ENCODE measurements around the gene BTN3A1. TPM values are rescaled to one million over a fixed set of nuclear protein-coding genes. Genes with fewer than 3 reads are reported as not detected.

The BTN3A1 gene
- total and polyA plus RNA-seq, 2 experiments from 2014 or later, result 12.9 to 18.4 TPM

DNA sequence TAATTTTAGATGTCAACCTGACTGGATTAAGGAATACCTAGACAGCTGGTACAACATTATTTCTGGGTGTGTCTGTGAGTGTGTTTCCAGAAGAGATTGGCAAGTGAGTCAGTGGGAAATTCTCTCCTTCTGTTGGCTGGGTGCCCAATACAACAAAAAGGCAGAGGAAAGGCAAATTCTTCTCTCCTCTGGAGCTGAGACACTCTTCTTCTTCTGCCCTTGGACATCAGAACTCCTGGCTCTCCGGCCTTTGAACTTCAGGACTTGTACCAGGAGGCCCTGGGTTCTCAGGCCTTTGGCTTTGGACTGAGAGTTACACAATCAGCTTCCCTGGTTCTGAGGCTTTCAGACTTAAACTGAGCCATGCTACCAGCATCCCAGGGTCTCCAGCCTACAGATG, 7.8 kb upstream of the BTN3A1 start:
- Histone ChIP-seq H2AFZ (no peak overlapping the region), H3K4me2 (no peak overlapping the region), H3K9me2 (replicated peaks; ENCODE audit: insufficient read depth) (no peaks in the 10 kb centered on the region), H3K9me3 (ENCODE audit: low read depth) (no peaks in the 10 kb centered on the region), H4K20me1 (ENCODE audit: insufficient read depth, poor library complexity, severe bottlenecking) (no peaks in the 10 kb centered on the region), H3K27me3 (no peaks in the 10 kb centered on the region), H3K27ac (no peak overlapping the region), H3K79me2 (no peaks in the 10 kb centered on the region), H3K4me3 (no peak overlapping the region), H3K36me3 (replicated peaks; ENCODE audit: insufficient read depth, low read depth) (no peaks in the 10 kb centered on the region), H3K4me1 (ENCODE audit: insufficient read depth) (peaks cover 11% of the 10 kb centered on the region)
- WGBS (ENCODE audit: low lambda C conversion rate, missing lambda C conversion rate), result 75% methylated on average over 1 of the region's 1 CpG
- DNase-seq (ENCODE audit: low spot score), result peak; percentile 42
- TF ChIP-seq EZH2phosphoT487 (IDR thresholded peaks at IDR 0.05; ENCODE audit: low read depth, severe bottlenecking, unreplicated experiment), result no peak
- TF ChIP-seq, protein P1, sequence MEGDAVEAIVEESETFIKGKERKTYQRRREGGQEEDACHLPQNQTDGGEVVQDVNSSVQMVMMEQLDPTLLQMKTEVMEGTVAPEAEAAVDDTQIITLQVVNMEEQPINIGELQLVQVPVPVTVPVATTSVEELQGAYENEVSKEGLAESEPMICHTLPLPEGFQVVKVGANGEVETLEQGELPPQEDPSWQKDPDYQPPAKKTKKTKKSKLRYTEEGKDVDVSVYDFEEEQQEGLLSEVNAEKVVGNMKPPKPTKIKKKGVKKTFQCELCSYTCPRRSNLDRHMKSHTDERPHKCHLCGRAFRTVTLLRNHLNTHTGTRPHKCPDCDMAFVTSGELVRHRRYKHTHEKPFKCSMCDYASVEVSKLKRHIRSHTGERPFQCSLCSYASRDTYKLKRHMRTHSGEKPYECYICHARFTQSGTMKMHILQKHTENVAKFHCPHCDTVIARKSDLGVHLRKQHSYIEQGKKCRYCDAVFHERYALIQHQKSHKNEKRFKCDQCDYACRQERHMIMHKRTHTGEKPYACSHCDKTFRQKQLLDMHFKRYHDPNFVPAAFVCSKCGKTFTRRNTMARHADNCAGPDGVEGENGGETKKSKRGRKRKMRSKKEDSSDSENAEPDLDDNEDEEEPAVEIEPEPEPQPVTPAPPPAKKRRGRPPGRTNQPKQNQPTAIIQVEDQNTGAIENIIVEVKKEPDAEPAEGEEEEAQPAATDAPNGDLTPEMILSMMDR (IDR thresholded peaks at IDR 0.05; ENCODE audit: poor library complexity), result no peak
- TF ChIP-seq EZH2 (IDR thresholded peaks at IDR 0.05; ENCODE audit: borderline replicate concordance), result no peak

DNA sequence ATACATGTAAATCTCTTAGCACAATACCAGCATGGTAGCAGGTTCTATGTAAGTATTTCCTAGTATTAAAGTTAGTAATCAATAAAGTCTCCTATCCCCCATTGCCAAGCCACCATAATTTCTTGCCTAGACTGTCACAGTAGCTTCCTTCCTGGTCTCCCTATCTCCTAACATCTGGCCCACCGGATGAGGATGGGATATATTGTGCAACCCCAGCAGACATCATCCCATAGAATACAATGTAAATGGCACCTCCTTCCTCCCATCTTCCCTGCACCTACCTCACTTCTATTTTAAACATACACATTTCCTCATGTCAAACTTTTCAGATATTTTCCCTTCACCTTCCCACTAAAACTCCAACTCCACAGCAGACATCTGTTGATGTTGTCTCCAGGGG, 3.5 kb upstream of the BTN3A1 start:
- H3K79me2 ChIP-seq, result peaks cover 7% of the 10 kb centered on the region
- H3K27ac ChIP-seq, result no peak overlapping the region
- TF ChIP-seq, protein P1 (IDR thresholded peaks at IDR 0.05; ENCODE audit: poor library complexity), result no peak
- no peak for TF ChIP-seq EZH2 (IDR thresholded peaks at IDR 0.05; ENCODE audit: borderline replicate concordance)
- H2AFZ ChIP-seq, result no peak overlapping the region
- no peak for DNase-seq (ENCODE audit: low spot score)
- no peak overlapping the region for H3K4me3 ChIP-seq
- peaks cover 20% of the 10 kb centered on the region for H3K4me1 ChIP-seq (ENCODE audit: insufficient read depth)
- H3K4me2 ChIP-seq, result no peak overlapping the region
- no peaks in the 10 kb centered on the region for H3K27me3 ChIP-seq
- WGBS (ENCODE audit: low lambda C conversion rate, missing lambda C conversion rate), result 100% methylated on average over 1 of the region's 1 CpG
- no peaks in the 10 kb centered on the region for H4K20me1 ChIP-seq (ENCODE audit: insufficient read depth, poor library complexity, severe bottlenecking)
- H3K9me2 ChIP-seq (replicated peaks; ENCODE audit: insufficient read depth), result no peaks in the 10 kb centered on the region
- no peaks in the 10 kb centered on the region for H3K36me3 ChIP-seq (replicated peaks; ENCODE audit: insufficient read depth, low read depth)
- H3K9me3 ChIP-seq (ENCODE audit: low read depth), result no peaks in the 10 kb centered on the region

GRCh38 chr6:26400626-26401025, 1.4 kb upstream of the BTN3A1 start:
- no peaks in the 10 kb centered on the region for H3K36me3 ChIP-seq (replicated peaks; ENCODE audit: insufficient read depth, low read depth)
- H3K4me2 ChIP-seq, result no peak overlapping the region
- peaks cover 11% of the 10 kb centered on the region for H3K79me2 ChIP-seq
- peaks cover 9% of the 10 kb centered on the region for H3K4me1 ChIP-seq (ENCODE audit: insufficient read depth)
- H3K9me2 ChIP-seq (replicated peaks; ENCODE audit: insufficient read depth), result no peaks in the 10 kb centered on the region
- no peak overlapping the region for H3K4me3 ChIP-seq
- H4K20me1 ChIP-seq (ENCODE audit: insufficient read depth, poor library complexity, severe bottlenecking), result no peaks in the 10 kb centered on the region
- H2AFZ ChIP-seq, result no peak overlapping the region
- DNase-seq (ENCODE audit: low spot score), result no peak
- no peak overlapping the region for H3K27ac ChIP-seq
- no peaks in the 10 kb centered on the region for H3K9me3 ChIP-seq (ENCODE audit: low read depth)
- TF ChIP-seq EZH2 (IDR thresholded peaks at IDR 0.05; ENCODE audit: borderline replicate concordance) (no peak), EZH2phosphoT487 (IDR thresholded peaks at IDR 0.05; ENCODE audit: low read depth, severe bottlenecking, unreplicated experiment) (no peak)
- TF ChIP-seq, protein P1 (IDR thresholded peaks at IDR 0.05; ENCODE audit: poor library complexity), result no peak
- no peaks in the 10 kb centered on the region for H3K27me3 ChIP-seq
- WGBS (ENCODE audit: low lambda C conversion rate, missing lambda C conversion rate), result 97% methylated on average over 2 of the region's 2 CpGs
